Panc1 (cell line): ENCODE data around the gene POU4F1. TPM values are rescaled to one million over a fixed set of nuclear protein-coding genes. Genes with fewer than 3 reads are reported as not detected.

Experiments
- ATAC-seq: fragments of 200-7000 bp; cut with Tn5 transposase; 2 replicates; pipeline ENCODE4 v1.9.1; 2020; ENCODE audit warnings: mild to moderate bottlenecking, moderate library complexity
- BruUV-seq: library from RNA; stranded (reverse); fragments of 400-500 nt; replicated peaks from 2 replicates; lab custom pipeline; 2021; lab: Mats Ljungman, UMichigan
- CTCF ChIA-PET: fragments of 300-600 bp; sonication (Branson Sonifier 250); formaldehyde crosslinking; loops from one replicate; lab custom pipeline; 2022; ENCODE audit warnings: antibody characterized with exemption; lab: Charles Lee
- POLR2A ChIA-PET: fragments of 300-600 bp; sonication (Branson Sonifier 250); formaldehyde crosslinking; loops from one replicate; lab custom pipeline; 2022; ENCODE audit warnings: antibody characterized with exemption; lab: Charles Lee
- DNase-seq: peaks from one replicate; pipeline ENCODE4 v3.0.0-alpha.2; 2010; ENCODE audit warnings: low read depth, low spot score
- H3K27ac ChIP-seq: 2 replicates; pipeline ENCODE4 v1.5.1; 2011; ENCODE audit warnings: mild to moderate bottlenecking, low read length, inconsistent platforms
- H3K27me3 ChIP-seq: fragments of 200-500 bp; sonication (Bioruptor generic); 2 replicates; pipeline ENCODE4 v1.6.0; 2014; ENCODE audit warnings: low read length, inconsistent platforms; ENCODE audit not compliant: control insufficient read depth, insufficient read depth
- H3K36me3 ChIP-seq: fragments of 200-500 bp; sonication (Bioruptor generic); 2 replicates; pipeline ENCODE4 v1.5.1; 2014; ENCODE audit warnings: inconsistent platforms, mild to moderate bottlenecking, low read length, moderate library complexity; ENCODE audit not compliant: control insufficient read depth, insufficient read depth
- H3K4me1 ChIP-seq: 2 replicates; pipeline ENCODE4 v1.5.1; 2011; ENCODE audit warnings: inconsistent platforms, mild to moderate bottlenecking, low read length, moderate library complexity; ENCODE audit not compliant: control insufficient read depth, insufficient read depth
- H3K4me3 ChIP-seq, 2 experiments: 2 replicates each; pipeline ENCODE4 v1.5.1; 2011 to 2012; ENCODE audit warnings: low read depth in 2 of 2, low read length in 2 of 2, mild to moderate bottlenecking in 2 of 2, inconsistent platforms in 1 of 2, moderate library complexity in 1 of 2
- H3K9me3 ChIP-seq: fragments of 200-500 bp; sonication (Bioruptor generic); 2 replicates; pipeline ENCODE4 v1.5.1; 2014; ENCODE audit warnings: low read depth, mild to moderate bottlenecking, inconsistent platforms, low read length, moderate library complexity; ENCODE audit not compliant: control insufficient read depth, insufficient read depth
- CTCF ChIP-seq: fragments of 450-650 bp; IDR thresholded peaks from 2 replicates; pipeline ENCODE4 v1.5.1; 2017; ENCODE audit warnings: mild to moderate bottlenecking
- POLR2AphosphoS5 ChIP-seq: IDR thresholded peaks from 2 replicates; pipeline ENCODE4 v1.6.1; 2012; ENCODE audit warnings: mild to moderate bottlenecking, low read depth, low read length, moderate library complexity
- REST ChIP-seq, 2 experiments: IDR thresholded peaks; 2 replicates each; pipeline ENCODE4 v1.6.1; 2011 to 2012; ENCODE audit warnings: low read depth in 2 of 2, control low read depth in 1 of 2, low read length in 1 of 2, mild to moderate bottlenecking in 1 of 2, moderate library complexity in 1 of 2; ENCODE audit not compliant: insufficient read depth in 1 of 2
- SIN3A ChIP-seq: IDR thresholded peaks from 2 replicates; pipeline ENCODE4 v1.6.1; 2012; ENCODE audit warnings: low read depth, mild to moderate bottlenecking, low read length, moderate library complexity, borderline replicate concordance; ENCODE audit not compliant: insufficient read depth
- TCF7L2 ChIP-seq: IDR thresholded peaks from 2 replicates; pipeline ENCODE4 v1.6.1; 2011; ENCODE audit warnings: mild to moderate bottlenecking, low read depth, low read length, inconsistent platforms
- in situ Hi-C: cut with HindIII; loops from 2 replicates; pipeline ENCODE4 v1.10.0; 2016; ENCODE audit warnings: low sequenced_read_pairs, low pct_unique_long_range_greater_than_20kb
- intact Hi-C: fragments of 100-400 bp; cut with micrococcal nuclease; formaldehyde crosslinking; loops from one replicate; pipeline ENCODE4 v1.10.0; 2022; ENCODE audit not compliant: unreplicated experiment
- total RNA-seq: library from RNA; stranded (reverse); gene quantifications from one replicate; pipeline ENCODE4 v1.2.1, GENCODE V29; 2021; ENCODE audit not compliant: unreplicated experiment

Gene POU4F1
- total RNA-seq, 1 experiment from 2014 or later, result not detected

GRCh38 chr13:78620936-78621470, 17.7 kb upstream of the POU4F1 start:
- in situ Hi-C loops (no loop called here), intact Hi-C loops (no loop called here)
- Histone ChIP-seq H3K36me3 (no peaks in the 10 kb centered on the region; the same call in 1 of the 2 replicates), H3K27ac (no peak overlapping the region), H3K4me1 (no peaks in the 10 kb centered on the region), H3K27me3 (no peaks in the 10 kb centered on the region), H3K4me3 (no peak overlapping the region), H3K9me3 (no peaks in the 10 kb centered on the region)
- ChIA-PET CTCF (no interaction called here), POLR2A (no interaction called here)
- TF ChIP-seq SIN3A (no peak), TCF7L2 (no peak), POLR2AphosphoS5 (no peak), CTCF (no peak), REST (IDR thresholded peaks at IDR 0.05; ENCODE audit: insufficient read depth in 1 of 2, low read depth in 2 of 2, low read length in 1 of 2) (no peak)
- no peak for ATAC-seq
- BruUV-seq, result no TSS peak
- no peak for DNase-seq

GRCh38 chr13:78618411-78618810, 15.1 kb upstream of the POU4F1 start:
- H3K27ac ChIP-seq, result no peak overlapping the region
- ChIA-PET POLR2A (no interaction called here), CTCF (no interaction called here)
- in situ Hi-C loops, result no loop called here
- ATAC-seq, result no peak
- H3K27me3 ChIP-seq, result no peaks in the 10 kb centered on the region
- no peak overlapping the region for H3K4me3 ChIP-seq
- TF ChIP-seq POLR2AphosphoS5, result no peak
- TF ChIP-seq SIN3A, result no peak
- TF ChIP-seq REST (IDR thresholded peaks at IDR 0.05; ENCODE audit: insufficient read depth in 1 of 2, low read depth in 2 of 2, low read length in 1 of 2), result no peak
- TF ChIP-seq TCF7L2, result no peak
- TF ChIP-seq CTCF, result no peak
- DNase-seq, result no peak
- no peaks in the 10 kb centered on the region for H3K9me3 ChIP-seq
- H3K36me3 ChIP-seq, result no peaks in the 10 kb centered on the region; the same call in 1 of the 2 replicates
- no TSS peak for BruUV-seq
- H3K4me1 ChIP-seq, result no peaks in the 10 kb centered on the region
- intact Hi-C loops, result no loop called here
